H1 (cell line): ENCODE results near the gene DCPS. TPM values are rescaled to one million over a fixed set of nuclear protein-coding genes. Genes with fewer than 3 reads are reported as not detected.

ENCODE experiments used
- CTCF ChIA-PET: fragments of 300-600 bp; sonication (Branson Sonifier 250); formaldehyde crosslinking; loops from one replicate; lab custom pipeline; 2021; ENCODE audit not compliant: partially characterized antibody; lab: Charles Lee
- POLR2A ChIA-PET: fragments of 300-600 bp; sonication (Branson Sonifier 250); formaldehyde crosslinking; loops from one replicate; lab custom pipeline; 2021; ENCODE audit warnings: inconsistent platforms; ENCODE audit not compliant: partially characterized antibody; lab: Charles Lee
- DNase-seq, 2 experiments: peaks; one replicate each; pipeline versions ENCODE4 v3.0.0 to v3.0.0-alpha.2; 2010 to 2022; ENCODE audit warnings: low spot score in 2 of 2, low read depth in 1 of 2, mixed read lengths in 1 of 2
- FAIRE-seq: peaks from 2 replicates; lab custom pipeline; 2011; peaks lifted over from hg19 to GRCh38; lab: Jason Lieb, UNC
- H2AFZ ChIP-seq: 2 replicates; pipeline ENCODE4 v1.8.1; 2012; ENCODE audit warnings: low read length, inconsistent platforms
- H2AK5ac ChIP-seq: 2 replicates; pipeline ENCODE4 v1.6.1; 2013; ENCODE audit warnings: low read depth, low read length
- H2BK120ac ChIP-seq: replicated peaks from 2 replicates; pipeline ENCODE3; 2013; ENCODE audit warnings: low read depth, low read length, inconsistent platforms
- H2BK12ac ChIP-seq: 2 replicates; pipeline ENCODE4 v1.6.1; 2013; ENCODE audit warnings: low read depth, low read length
- H2BK15ac ChIP-seq: 2 replicates; pipeline ENCODE4 v1.6.1; 2013; ENCODE audit warnings: low read length
- H2BK20ac ChIP-seq: 2 replicates; pipeline ENCODE4 v1.6.1; 2013; ENCODE audit warnings: low read length
- H2BK5ac ChIP-seq: 2 replicates; pipeline ENCODE4 v1.6.1; 2013; ENCODE audit warnings: low read depth, low read length
- H3K14ac ChIP-seq: 2 replicates; pipeline ENCODE4 v1.6.1; 2013; ENCODE audit warnings: inconsistent platforms; ENCODE audit not compliant: insufficient read length
- H3K18ac ChIP-seq: 2 replicates; pipeline ENCODE4 v1.6.1; 2013; ENCODE audit warnings: low read length; ENCODE audit errors: extremely low read depth
- H3K23ac ChIP-seq: 2 replicates; pipeline ENCODE4 v1.6.1; 2013; ENCODE audit warnings: inconsistent platforms; ENCODE audit not compliant: insufficient read length
- H3K23me2 ChIP-seq: 2 replicates; pipeline ENCODE4 v1.6.1; 2013; ENCODE audit warnings: low read depth, low read length
- H3K27ac ChIP-seq: 2 replicates; pipeline ENCODE4 v1.6.1; 2011; ENCODE audit warnings: low read depth, low read length, inconsistent platforms
- H3K27me3 ChIP-seq, 4 experiments: replicated peaks in 1 of 4; 1 replicate in 1 of 4; 2 replicates in 3 of 4; pipeline versions ENCODE4 v1.6.1 to v1.8.1; 2011 to 2013; ENCODE audit warnings: low read length in 3 of 4, mild to moderate bottlenecking in 3 of 4, inconsistent platforms in 2 of 4, mixed read lengths in 2 of 4, moderate library complexity in 1 of 4; ENCODE audit not compliant: control insufficient read depth in 3 of 4, insufficient read depth in 3 of 4; ENCODE audit errors: extremely low read depth in 1 of 4
- H3K36me3 ChIP-seq, 4 experiments: 2 replicates each; pipeline versions ENCODE4 v1.6.1 to v1.8.1; 2011 to 2013; ENCODE audit warnings: mild to moderate bottlenecking in 4 of 4, low read length in 3 of 4, moderate library complexity in 2 of 4, control low read depth in 1 of 4, inconsistent platforms in 1 of 4; ENCODE audit not compliant: insufficient read depth in 4 of 4, control insufficient read depth in 2 of 4
- H3K4ac ChIP-seq: replicated peaks from 2 replicates; pipeline ENCODE3; 2013; ENCODE audit warnings: low read length, low read depth, mixed read lengths, inconsistent platforms; ENCODE audit not compliant: insufficient read length
- H3K4me1 ChIP-seq, 4 experiments: replicated peaks in 1 of 4; 1 replicate in 1 of 4; 2 replicates in 3 of 4; pipeline versions ENCODE4 v1.6.1 to v1.8.1; 2011 to 2013; ENCODE audit warnings: low read length in 3 of 4, inconsistent platforms in 2 of 4, mixed read lengths in 1 of 4; ENCODE audit not compliant: insufficient read depth in 4 of 4, control insufficient read depth in 3 of 4
- H3K4me2 ChIP-seq, 2 experiments: 2 replicates each; pipeline versions ENCODE4 v1.6.1 to v1.8.1; 2011 to 2013; ENCODE audit warnings: low read depth in 2 of 2, low read length in 2 of 2, control low read depth in 1 of 2, inconsistent platforms in 1 of 2, mild to moderate bottlenecking in 1 of 2; ENCODE audit not compliant: insufficient read depth in 1 of 2
- H3K4me3 ChIP-seq, 4 experiments: fragments of 200-600, 300-600 bp in 1 of 4; sonication (generic), shearing (Covaris generic), sonication (Bioruptor Twin) in 1 of 4; 2 replicates each; pipeline versions ENCODE4 v1.5.1 to v1.8.1; 2011 to 2016; ENCODE audit warnings: low read length in 4 of 4, low read depth in 3 of 4, control low read depth in 2 of 4, inconsistent platforms in 2 of 4, mild to moderate bottlenecking in 2 of 4, mixed read lengths in 1 of 4, moderate library complexity in 1 of 4; ENCODE audit not compliant: insufficient read depth in 2 of 4; ENCODE audit errors: extremely low read depth in 1 of 4
- H3K56ac ChIP-seq: replicated peaks from 2 replicates; pipeline ENCODE3; 2013; ENCODE audit warnings: low read depth, mild to moderate bottlenecking, mixed read lengths, low read length, inconsistent platforms; ENCODE audit not compliant: insufficient read length
- H3K79me1 ChIP-seq: 2 replicates; pipeline ENCODE4 v1.6.1; 2013; ENCODE audit warnings: low read depth, low read length, control low read depth
- H3K79me2 ChIP-seq, 2 experiments: 2 replicates each; pipeline versions ENCODE4 v1.6.1 to v1.8.1; 2012 to 2013; ENCODE audit warnings: low read length in 2 of 2, mild to moderate bottlenecking in 2 of 2, inconsistent platforms in 1 of 2; ENCODE audit not compliant: insufficient read depth in 2 of 2, control insufficient read depth in 1 of 2
- H3K9ac ChIP-seq, 4 experiments: replicated peaks in 1 of 4; 1 replicate in 1 of 4; 2 replicates in 3 of 4; pipeline versions ENCODE4 v1.6.1 to v1.8.1; 2011 to 2013; ENCODE audit warnings: low read depth in 3 of 4, low read length in 3 of 4, control low read depth in 2 of 4, mild to moderate bottlenecking in 2 of 4, moderate library complexity in 2 of 4, inconsistent platforms in 1 of 4; ENCODE audit errors: extremely low read depth in 1 of 4
- H3K9me3 ChIP-seq, 2 experiments: 2 replicates each; pipeline versions ENCODE4 v1.6.1 to v1.8.1; 2012 to 2013; ENCODE audit warnings: mild to moderate bottlenecking in 2 of 2, moderate library complexity in 2 of 2, control low read depth in 1 of 2, inconsistent platforms in 1 of 2, low read depth in 1 of 2, low read length in 1 of 2, mixed read lengths in 1 of 2; ENCODE audit not compliant: insufficient read depth in 2 of 2
- H4K20me1 ChIP-seq, 2 experiments: replicated peaks in 1 of 2; 2 replicates each; pipeline versions ENCODE3 to v1.8.1; 2011 to 2013; ENCODE audit warnings: inconsistent platforms in 2 of 2, low read length in 2 of 2, mild to moderate bottlenecking in 1 of 2; ENCODE audit not compliant: insufficient read depth in 2 of 2, control insufficient read depth in 1 of 2
- H4K5ac ChIP-seq: 2 replicates; pipeline ENCODE4 v1.6.1; 2013; ENCODE audit warnings: low read length, low read depth, mixed read lengths, inconsistent platforms; ENCODE audit not compliant: insufficient read length
- H4K8ac ChIP-seq: 2 replicates; pipeline ENCODE4 v1.8.0; 2013; ENCODE audit warnings: mild to moderate bottlenecking, moderate library complexity, low read length, inconsistent platforms; ENCODE audit not compliant: insufficient read depth; ENCODE audit errors: extremely low read depth
- H4K91ac ChIP-seq: replicated peaks from 2 replicates; pipeline ENCODE3; 2013; ENCODE audit warnings: low read length, mixed read lengths, inconsistent platforms; ENCODE audit not compliant: insufficient read length
- BCL11A ChIP-seq, 2 experiments: IDR thresholded peaks; one replicate each; pipeline ENCODE4 v1.6.1; 2011; ENCODE audit warnings: low read depth in 2 of 2, low read length in 2 of 2, mild to moderate bottlenecking in 2 of 2
- CREB1 ChIP-seq: IDR thresholded peaks from 2 replicates; pipeline ENCODE4 v1.6.1; 2012; ENCODE audit warnings: inconsistent platforms
- EP300 ChIP-seq, 2 experiments: IDR thresholded peaks; 1 replicate in 1 of 2; 2 replicates in 1 of 2; pipeline ENCODE4 v1.6.1; 2011 to 2012; ENCODE audit warnings: low read depth in 2 of 2, low read length in 2 of 2, mild to moderate bottlenecking in 2 of 2, borderline replicate concordance in 1 of 2, inconsistent platforms in 1 of 2, moderate library complexity in 1 of 2
- HDAC2 ChIP-seq, 2 experiments: fragments of 300-600 bp in 1 of 2; sonication (generic) in 1 of 2; IDR thresholded peaks; 2 replicates each; pipeline ENCODE4 v1.6.1; 2011 to 2012; ENCODE audit warnings: low read depth in 2 of 2, low read length in 2 of 2, mild to moderate bottlenecking in 2 of 2, moderate library complexity in 2 of 2, borderline replicate concordance in 1 of 2, inconsistent platforms in 1 of 2
- POLR2AphosphoS5 ChIP-seq: IDR thresholded peaks from 2 replicates; pipeline ENCODE4 v1.6.1; 2011; ENCODE audit warnings: low read depth, low read length
- SAP30 ChIP-seq: fragments of 300-600 bp; sonication (generic); IDR thresholded peaks from 2 replicates; pipeline ENCODE4 v1.7.1; 2012; ENCODE audit warnings: low read length, moderate library complexity, mild to moderate bottlenecking, inconsistent platforms; ENCODE audit not compliant: insufficient read depth, insufficient replicate concordance
- SP1 ChIP-seq: IDR thresholded peaks from 2 replicates; pipeline ENCODE4 v1.6.1; 2011; ENCODE audit warnings: low read depth, low read length
- SP4 ChIP-seq: IDR thresholded peaks from 2 replicates; pipeline ENCODE4 v1.6.1; 2012; ENCODE audit warnings: low read length, inconsistent platforms
- SUZ12 ChIP-seq: fragments of 200-600 bp; sonication (generic); IDR thresholded peaks from 2 replicates; pipeline ENCODE4 v1.6.1; 2012; ENCODE audit warnings: mild to moderate bottlenecking, inconsistent platforms, low read length, moderate library complexity, mixed read lengths
- TAF1 ChIP-seq: IDR thresholded peaks from 2 replicates; pipeline ENCODE4 v1.6.1; 2011; ENCODE audit warnings: mild to moderate bottlenecking, low read depth, low read length
- WGBS, 2 experiments: shearing (Covaris generic) in 1 of 2; methylation state at CpG; one replicate each; pipeline versions ENCODE4 v1.1.6 to v1.1.7; 2013 to 2015; ENCODE audit warnings: low lambda C conversion rate in 2 of 2, mixed read lengths in 2 of 2, inconsistent platforms in 1 of 2, low coverage in 1 of 2, missing lambda C conversion rate in 1 of 2; ENCODE audit not compliant: insufficient replicate concordance in 2 of 2, insufficient coverage in 1 of 2, insufficient read length in 1 of 2; ENCODE audit errors: extremely low coverage in 1 of 2, missing lambda C conversion rate in 1 of 2; 5-methylcytosine and 5-hydroxymethylcytosine counted together
- polyA plus RNA-seq, 7 experiments: library from polyadenylated mRNA; depleted of rRNA in 3 of 7; stranded (reverse) in 5 of 7; unstranded in 2 of 7; fragments of >200 nt in 5 of 7; fragments of 200-250 nt in 2 of 7; gene quantifications; 1 replicate in 5 of 7; 2 replicates in 1 of 7; 4 replicates in 1 of 7; pipeline versions ENCODE4 v1.2.1 to v1.2.3, GENCODE V29; 2011 to 2013; ENCODE audit warnings: missing spikeins in 2 of 7, mixed read lengths in 2 of 7
- total RNA-seq: library from RNA; stranded (reverse); fragmentation: NEBNext Ultra II Directional; extraction: Animal tissue kit (Norgen Biotek cat#: 25700); gene quantifications from 2 replicates; pipeline ENCODE4 v1.2.1, GENCODE V29; 2021

DCPS gene
- total and polyA plus RNA-seq, 2 of the 8 experiments (the other 6 are each of a cell fraction or from before 2014, with no cell fraction given) = 24.6 to 55.2 TPM

DNA sequence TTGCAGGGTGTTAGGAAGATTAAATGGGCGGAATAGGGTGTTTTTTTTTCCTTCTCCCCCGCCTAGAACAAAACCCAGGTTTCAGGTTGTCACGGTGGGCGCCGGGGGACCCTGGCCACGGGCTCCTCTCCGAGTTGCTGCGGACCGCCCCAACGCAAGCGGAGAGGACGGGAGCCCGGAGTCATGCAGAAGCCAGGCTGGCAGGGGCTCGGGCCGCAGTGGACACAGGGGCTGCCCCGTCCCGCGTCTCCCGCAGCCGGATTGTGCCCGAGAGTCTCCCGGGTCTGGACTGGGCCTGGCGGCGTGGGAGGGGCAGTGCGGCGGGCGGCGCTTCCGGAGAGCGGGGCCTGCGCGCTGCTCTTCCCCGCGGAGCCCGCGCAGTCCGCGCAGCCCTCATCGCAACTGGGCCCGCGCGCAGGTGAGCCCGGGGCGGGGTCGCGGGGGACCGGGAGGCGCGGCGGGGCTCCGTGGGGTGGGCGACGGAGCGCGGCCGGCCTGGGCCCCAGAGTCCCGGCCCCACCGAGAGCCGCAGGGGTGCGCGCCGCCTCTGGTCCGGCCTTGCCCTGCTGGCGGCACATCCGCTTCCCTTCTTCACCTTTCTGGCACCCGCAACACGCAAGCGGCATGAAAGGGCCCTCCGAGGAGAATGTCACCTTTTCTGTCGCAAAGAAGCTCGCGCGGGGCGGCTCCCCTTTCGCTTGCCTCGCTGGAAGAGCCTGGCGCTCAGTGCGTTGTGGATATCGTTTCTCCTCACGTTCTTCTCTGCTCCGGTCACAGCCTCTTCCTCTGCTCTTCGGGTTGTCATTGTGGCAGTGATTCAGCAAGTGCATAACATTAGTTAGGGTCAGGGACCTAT, 20.9 kb upstream of the DCPS start, which contains the start of gene TIRAP:
Gene TIRAP (plus strand): TSS at position 358 of the 856 bp plus-strand sequence. CDS start 7,802 bp downstream, outside the sequence.
- Histone ChIP-seq H3K23ac (no peak within 1 kb of the TSS), H3K9me3 (no peaks in the 10 kb centered on the region), H2BK12ac (peak within 1 kb of the TSS; percentile 71; the same call in 1 of the 2 replicates), H2BK120ac (no peak within 1 kb of the TSS), H3K4me3 (peak within 1 kb of the TSS; percentile 46 to 91 (median 83)), H3K9ac (peak within 1 kb of the TSS; percentile 31 to 80 (median 46)), H3K79me1 (peaks cover 2% of the 10 kb centered on the region; the same call in 1 of the 2 replicates), H3K56ac (peak within 1 kb of the TSS; percentile 22), H4K5ac (no peak within 1 kb of the TSS), H3K4me1 (peaks cover 0 to 6% (median 4%) of the 10 kb centered on the region in 4 experiments; a peak in 4 of 7 replicates), H3K14ac (no peak within 1 kb of the TSS), H4K8ac (peak within 1 kb of the TSS; percentile 73), H3K18ac (peak within 1 kb of the TSS; percentile 85; the same call in 1 of the 2 replicates), H4K91ac (no peak within 1 kb of the TSS), H4K20me1 (no peaks in the 10 kb centered on the region), H3K23me2 (peaks cover 13% of the 10 kb centered on the region), H3K27me3 (peaks cover 0 to 5% (median 2%) of the 10 kb centered on the region in 4 experiments; a peak in 4 of 7 replicates), H2BK15ac (peak within 1 kb of the TSS; percentile 61; the same call in 1 of the 2 replicates), H2AK5ac (no peak within 1 kb of the TSS), H3K79me2 (no peaks in the 10 kb centered on the region), H3K4me2 (peak within 1 kb of the TSS; percentile 80 to 94), H2BK5ac (no peak within 1 kb of the TSS; the same call in 1 of the 2 replicates), H2BK20ac (no peak within 1 kb of the TSS), H2AFZ (peak within 1 kb of the TSS; percentile 93), H3K27ac (no peak within 1 kb of the TSS), H3K4ac (no peak within 1 kb of the TSS), H3K36me3 (no peaks in the 10 kb centered on the region; a peak in 1 of 8 replicates)
- no peak for FAIRE-seq
- ChIA-PET CTCF (interaction anchor here (0.5 to 1.6 kb wide), 5 partner anchors 10 to 94 kb away, joined by 3 to 4 read pairs (median 3); no protein-coding TSS in a partner anchor), POLR2A (interaction anchor here (0.6 to 4.6 kb wide), 17 partner anchors 7 to 1095 kb away, joined by 3 to 75 read pairs (median 3); partner anchors contain the start of genes DCPS, FAM118B, FOXRED1 and RPUSD4)
- DNase-seq = peak in 1 of 2 experiments; percentile 79
- WGBS, 2 experiments = 1% methylated on average over 53 of the region's 82 CpGs; no CpG with 5 or more reads in 1 of the 2 experiments
- no peak for TF ChIP-seq SUZ12
- 0 out of 2 replicates have a peak, but pooled peaks have one; percentile 61 for TF ChIP-seq POLR2AphosphoS5
- TF ChIP-seq SP1 = no peak
- 0 out of 2 replicates have a peak, but pooled peaks have one; percentile 39 for TF ChIP-seq CREB1
- TF ChIP-seq EP300 (IDR thresholded peaks at IDR 0.05; ENCODE audit: borderline replicate concordance in 1 of 2, low read depth in 2 of 2, low read length in 2 of 2) = no peak
- no peak for TF ChIP-seq SP4
- TF ChIP-seq HDAC2 (IDR thresholded peaks at IDR 0.05; ENCODE audit: borderline replicate concordance in 1 of 2, low read depth in 2 of 2, low read length in 2 of 2) = peak; percentile 30 to 82; a peak in 3 of 4 replicates
- peak; percentile 68 for TF ChIP-seq SAP30
- peak; percentile 50 for TF ChIP-seq TAF1
- TF ChIP-seq BCL11A (IDR thresholded peaks at IDR 0.05; ENCODE audit: low read depth in 2 of 2, low read length in 2 of 2) = no peak
